GM19468 (cell line): ENCODE results near the gene VAV2.

ENCODE experiments used
- ATAC-seq: cut with Tn5 transposase; IDR thresholded peaks from one replicate; pipeline ENCODE4 v1.9.1; 2021; ENCODE audit warnings: mild to moderate bottlenecking, moderate library complexity, moderate number of reproducible peaks; ENCODE audit not compliant: unreplicated experiment; ENCODE audit errors: extremely low read depth

Gene VAV2

GRCh38 chr9:133884907-133885744 is 107.0 kb downstream of the VAV2 start:
- ATAC-seq = no peak

- no peak for ATAC-seq
Measured at GRCh38 chr9:133882849-133883755, 109.0 kb downstream of the VAV2 start.

- ATAC-seq = no peak
Measured at GRCh38 chr9:133881671-133882381, 110.3 kb downstream of the VAV2 start.

- ATAC-seq = no peak
Measured at GRCh38 chr9:133880851-133881661, 111.1 kb downstream of the VAV2 start.

- no peak for ATAC-seq
Measured at GRCh38 chr9:133880136-133880535, 112.0 kb downstream of the VAV2 start.

GRCh38 chr9:133879615-133880014 is 112.5 kb downstream of the VAV2 start:
- no peak for ATAC-seq

- ATAC-seq = no peak
Measured at GRCh38 chr9:133878402-133878801, 113.7 kb downstream of the VAV2 start.

GRCh38 chr9:133877967-133878366 is 114.2 kb downstream of the VAV2 start:
- ATAC-seq = no peak

- no peak for ATAC-seq
Measured at GRCh38 chr9:133877327-133877726, 114.8 kb downstream of the VAV2 start.

GRCh38 chr9:133876836-133877235 is 115.3 kb downstream of the VAV2 start:
- ATAC-seq = no peak

- ATAC-seq = no peak
Measured at GRCh38 chr9:133876144-133876543, 116.0 kb downstream of the VAV2 start.

GRCh38 chr9:133875131-133875530 is 117.0 kb downstream of the VAV2 start:
- no peak for ATAC-seq

- ATAC-seq = no peak
Measured at GRCh38 chr9:133874659-133875058, 117.5 kb downstream of the VAV2 start.

GRCh38 chr9:133874060-133874657 is 118.0 kb downstream of the VAV2 start:
- no peak for ATAC-seq

GRCh38 chr9:133873461-133873891 is 118.6 kb downstream of the VAV2 start:
- ATAC-seq = no peak

GRCh38 chr9:133873009-133873408 is 119.1 kb downstream of the VAV2 start:
- ATAC-seq = no peak

GRCh38 chr9:133870598-133871595 is 121.2 kb downstream of the VAV2 start:
- ATAC-seq = no peak
